Esophagus (tissue), 2 donors: ENCODE data around the gene AGK. TPM values are rescaled to one million over a fixed set of nuclear protein-coding genes. Genes with fewer than 3 reads are reported as not detected.
A peak's percentile ranks its signal among the peaks of the same experiment; 100 is the strongest.

Experiments used
- H3K27ac ChIP-seq, 2 donors: one replicate each; pipeline ENCODE4 v1.5.1; 2013; ENCODE audit warnings: low read depth in 2 of 2, mild to moderate bottlenecking in 2 of 2, inconsistent platforms in 1 of 2, low read length in 1 of 2, moderate library complexity in 1 of 2
- H3K27me3 ChIP-seq, 2 donors: one replicate each; pipeline ENCODE4 v1.6.1; 2013; ENCODE audit warnings: low read length in 2 of 2, control low read depth in 1 of 2, mild to moderate bottlenecking in 1 of 2; ENCODE audit not compliant: insufficient read depth in 2 of 2, control insufficient read depth in 1 of 2
- H3K36me3 ChIP-seq, 2 donors: one replicate each; pipeline ENCODE4 v1.6.1; 2013; ENCODE audit warnings: low read length in 1 of 2; ENCODE audit not compliant: control insufficient read depth in 2 of 2, insufficient read depth in 2 of 2
- H3K4me1 ChIP-seq, 2 donors: one replicate each; pipeline ENCODE4 v1.6.1; 2013; ENCODE audit warnings: low read length in 1 of 2; ENCODE audit not compliant: control insufficient read depth in 2 of 2, insufficient read depth in 2 of 2
- H3K4me3 ChIP-seq, 2 donors: one replicate each; pipeline ENCODE4 v1.5.1; 2013; ENCODE audit warnings: low read length in 2 of 2, mild to moderate bottlenecking in 2 of 2, low read depth in 1 of 2, moderate library complexity in 1 of 2
- H3K9me3 ChIP-seq, 2 donors: one replicate each; pipeline ENCODE4 v1.6.1; 2013; ENCODE audit warnings: mild to moderate bottlenecking in 2 of 2, low read depth in 1 of 2, low read length in 1 of 2, moderate library complexity in 1 of 2; ENCODE audit not compliant: control insufficient read depth in 2 of 2, insufficient read depth in 1 of 2
- WGBS, 2 donors: extraction: QIAGEN DNeasy Blood & Tissue Kit; methylation state at CpG; one replicate each; pipeline ENCODE4 v1.1.7; 2013; 5-methylcytosine and 5-hydroxymethylcytosine counted together
- polyA plus RNA-seq, 2 donors: library from polyadenylated mRNA; stranded (reverse); fragments of 200-250 nt; gene quantifications; one replicate each; pipeline ENCODE4 v1.2.3, GENCODE V29; 2013
- donor health status: healthy with polysubstance abuse.
- donor health status: Bipolar disorder and iron deficiency.

The AGK gene
- polyA plus RNA-seq, 2 donors = 11.1 to 12.1 TPM

- WGBS, 2 donors = 92 to 94% methylated on average over 18 of the region's 18 CpGs
- Histone ChIP-seq H3K4me1 (peaks cover 3 to 4% of the 10 kb centered on the region in 2 donors), H3K4me3 (no peak overlapping the region), H3K9me3 (no peaks in the 10 kb centered on the region), H3K27ac (no peak overlapping the region), H3K27me3 (no peaks in the 10 kb centered on the region), H3K36me3 (peaks cover 8 to 16% of the 10 kb centered on the region in 2 donors)
Observed at GRCh38 chr7:141665208-141666035, 114.2 kb downstream of the AGK start.

DNA sequence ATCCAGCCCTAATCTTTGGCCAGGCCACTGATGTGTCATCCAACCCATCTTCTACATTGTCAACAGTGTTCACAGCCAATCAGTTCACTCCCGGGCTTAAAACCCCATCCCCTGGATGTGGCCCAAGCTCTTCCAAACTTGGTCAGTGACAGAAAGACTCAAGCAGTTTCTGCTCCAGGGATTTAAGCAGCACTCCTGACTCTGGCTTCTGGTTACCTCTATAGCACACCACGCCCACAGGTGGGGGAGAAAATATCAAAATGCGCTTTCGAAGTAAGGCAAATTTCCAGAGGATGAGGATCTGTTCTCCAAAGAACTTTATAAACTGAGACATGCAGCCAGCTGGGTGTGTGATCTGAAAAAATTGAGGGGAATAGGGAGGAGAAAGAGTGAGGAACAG is 114.9 kb downstream of the AGK start:
- no peaks in the 10 kb centered on the region for H3K27me3 ChIP-seq
- H3K4me1 ChIP-seq = peaks cover 3 to 4% of the 10 kb centered on the region in 2 donors
- no peaks in the 10 kb centered on the region for H3K9me3 ChIP-seq
- no peak overlapping the region for H3K4me3 ChIP-seq
- peaks cover 10 to 16% of the 10 kb centered on the region in 2 donors for H3K36me3 ChIP-seq
- H3K27ac ChIP-seq = peak overlapping the region in 1 of 2 donors; percentile 3
- 82 to 88% methylated on average over 4 of the region's 4 CpGs for WGBS, 2 donors

GRCh38 chr7:141668853-141669252 is 117.6 kb downstream of the AGK start:
- 83 to 87% methylated on average over 2 of the region's 2 CpGs for WGBS, 2 donors

DNA sequence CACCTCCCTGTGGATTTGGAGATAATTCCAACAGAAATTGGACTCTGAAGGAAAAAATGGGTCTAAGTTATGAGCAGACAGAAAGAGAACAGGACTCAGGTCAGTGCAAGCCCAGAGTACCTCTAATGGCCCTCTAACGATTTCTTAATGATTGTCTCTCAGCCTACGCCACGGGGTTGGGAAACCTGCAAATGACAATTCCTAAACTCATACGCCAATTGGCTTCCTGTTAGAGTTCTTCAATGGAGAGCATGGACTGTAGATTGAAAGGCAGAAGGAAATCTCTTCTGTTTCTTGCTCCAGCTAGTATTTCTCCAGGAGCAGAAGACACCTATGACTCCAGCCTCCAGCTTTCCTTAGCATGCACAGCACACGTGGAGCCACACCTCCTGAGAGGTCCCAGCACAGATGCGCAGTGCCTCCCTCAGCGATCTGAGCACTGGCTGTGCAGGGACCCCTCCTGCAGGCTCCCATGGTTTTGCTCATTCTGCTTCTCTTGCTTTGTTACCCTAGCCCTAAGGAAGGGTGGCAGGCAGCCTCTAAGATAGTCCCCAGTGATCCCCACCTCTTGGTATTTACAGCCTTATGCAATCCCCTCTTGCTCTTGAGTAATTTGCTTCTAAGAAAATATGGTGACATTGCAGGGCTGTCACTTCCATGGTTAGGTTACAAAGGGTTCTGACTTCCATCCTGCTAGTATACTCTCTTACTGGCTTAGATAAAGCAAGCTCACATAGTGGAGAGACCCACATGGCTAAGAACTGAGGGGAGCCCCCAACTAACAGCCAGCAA is 120.7 kb downstream of the AGK start:
- Histone ChIP-seq H3K27me3 (no peaks in the 10 kb centered on the region), H3K27ac (peak overlapping the region in 1 of 2 donors; percentile 48)
- 96 to 97% methylated on average over 7 of the region's 7 CpGs for WGBS, 2 donors

More at GRCh38 chr7:141668853-141669252, 117.6 kb downstream of the AGK start:
- Histone ChIP-seq H3K27me3 (no peaks in the 10 kb centered on the region), H3K36me3 (peaks cover 6 to 14% of the 10 kb centered on the region in 2 donors), H3K4me1 (peaks cover 3 to 4% of the 10 kb centered on the region in 2 donors), H3K4me3 (no peak overlapping the region), H3K9me3 (no peaks in the 10 kb centered on the region), H3K27ac (no peak overlapping the region)

GRCh38 chr7:141673346-141673745 is 122.1 kb downstream of the AGK start:
- Histone ChIP-seq H3K36me3 (peaks cover 0 to 2% of the 10 kb centered on the region in 2 donors), H3K27me3 (no peaks in the 10 kb centered on the region), H3K9me3 (no peaks in the 10 kb centered on the region), H3K27ac (peak overlapping the region; percentile 63 to 65), H3K4me1 (peaks cover 3% of the 10 kb centered on the region in 2 donors), H3K4me3 (no peak overlapping the region)
- WGBS, 2 donors = 89 to 91% methylated on average over 3 of the region's 3 CpGs

More for the DNA sequence above, 120.7 kb downstream of the AGK start:
- Histone ChIP-seq H3K9me3 (no peaks in the 10 kb centered on the region), H3K36me3 (peaks cover 0 to 2% of the 10 kb centered on the region in 2 donors), H3K4me3 (no peak overlapping the region), H3K4me1 (peaks cover 3% of the 10 kb centered on the region in 2 donors)

DNA sequence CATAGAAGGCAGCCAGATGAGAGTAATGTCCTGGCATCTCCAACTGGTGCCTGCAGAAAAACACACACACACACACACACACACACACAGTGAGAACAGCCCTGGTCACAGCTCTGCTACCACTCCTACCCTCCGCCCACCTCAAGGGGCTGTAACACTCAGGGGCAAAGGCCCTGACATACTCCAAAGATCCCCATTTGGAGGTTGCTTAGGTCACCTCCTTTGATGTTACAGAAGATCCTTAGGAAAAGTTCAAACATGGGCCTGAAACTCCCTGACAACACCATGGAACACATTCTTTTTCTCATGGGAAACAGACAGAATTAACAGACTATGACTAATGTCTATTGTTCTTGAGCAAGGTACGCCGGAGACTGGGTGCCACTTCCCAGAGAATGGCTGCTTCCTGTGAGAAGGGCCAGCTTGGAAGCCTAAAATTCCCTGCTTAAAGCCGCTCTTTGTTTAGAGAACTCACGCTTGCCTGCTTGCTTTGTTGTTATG is 123.0 kb downstream of the AGK start:
- Histone ChIP-seq H3K27me3 (no peaks in the 10 kb centered on the region), H3K9me3 (no peaks in the 10 kb centered on the region), H3K4me1 (peaks cover 3% of the 10 kb centered on the region in 2 donors), H3K4me3 (peak overlapping the region in 1 of 2 donors; percentile 22), H3K36me3 (peaks cover 0 to 2% of the 10 kb centered on the region in 2 donors), H3K27ac (peak overlapping the region; percentile 74 to 84)
- WGBS, 2 donors = 62 to 75% methylated on average over 5 of the region's 5 CpGs

- WGBS, 2 donors = 72 to 76% methylated on average over 4 of the region's 4 CpGs
Observed at GRCh38 chr7:141674702-141675101, 123.5 kb downstream of the AGK start.

GRCh38 chr7:141675436-141676215 is 124.4 kb downstream of the AGK start:
- H3K27me3 ChIP-seq = no peaks in the 10 kb centered on the region
- peak overlapping the region; percentile 74 to 84 for H3K27ac ChIP-seq
- 72 to 79% methylated on average over 6 of the region's 6 CpGs for WGBS, 2 donors
- H3K4me3 ChIP-seq = no peak overlapping the region
- H3K4me1 ChIP-seq = peaks cover 3% of the 10 kb centered on the region in 2 donors
- H3K36me3 ChIP-seq = peaks cover 0 to 1% of the 10 kb centered on the region in 2 donors
- H3K9me3 ChIP-seq = no peaks in the 10 kb centered on the region

More at GRCh38 chr7:141674702-141675101, 123.5 kb downstream of the AGK start:
- Histone ChIP-seq H3K4me1 (peaks cover 3% of the 10 kb centered on the region in 2 donors), H3K36me3 (peaks cover 0 to 2% of the 10 kb centered on the region in 2 donors), H3K4me3 (no peak overlapping the region), H3K9me3 (no peaks in the 10 kb centered on the region), H3K27me3 (no peaks in the 10 kb centered on the region), H3K27ac (peak overlapping the region; percentile 74 to 84)

- H3K27me3 ChIP-seq = no peaks in the 10 kb centered on the region
- H3K36me3 ChIP-seq = no peaks in the 10 kb centered on the region
- H3K9me3 ChIP-seq = no peaks in the 10 kb centered on the region
- H3K4me3 ChIP-seq = no peak overlapping the region
- peaks cover 3% of the 10 kb centered on the region in 2 donors for H3K4me1 ChIP-seq
- H3K27ac ChIP-seq = peak overlapping the region; percentile 21 to 82
- 54 to 76% methylated on average over 3 of the region's 3 CpGs for whole genome bisulfite sequencing, 2 donors
Observed at GRCh38 chr7:141676618-141677017, 125.4 kb downstream of the AGK start.
